B cell (primary cell): ENCODE results near the gene TMED10.

Experiments
- EZH2 ChIP-seq: IDR thresholded peaks from 2 replicates; pipeline ENCODE4 v1.6.1; 2012; ENCODE audit warnings: borderline replicate concordance, low read depth, mild to moderate bottlenecking, moderate library complexity, low read length; ENCODE audit not compliant: insufficient read depth, poor library complexity, severe bottlenecking
- TF ChIP-seq, protein P1 (sequence below): fragments of 200-600 bp; IDR thresholded peaks from one replicate; pipeline ENCODE4 v1.8.0; 2022; ENCODE audit warnings: antibody characterized with exemption, mild to moderate bottlenecking

- TF ChIP-seq, protein P1, sequence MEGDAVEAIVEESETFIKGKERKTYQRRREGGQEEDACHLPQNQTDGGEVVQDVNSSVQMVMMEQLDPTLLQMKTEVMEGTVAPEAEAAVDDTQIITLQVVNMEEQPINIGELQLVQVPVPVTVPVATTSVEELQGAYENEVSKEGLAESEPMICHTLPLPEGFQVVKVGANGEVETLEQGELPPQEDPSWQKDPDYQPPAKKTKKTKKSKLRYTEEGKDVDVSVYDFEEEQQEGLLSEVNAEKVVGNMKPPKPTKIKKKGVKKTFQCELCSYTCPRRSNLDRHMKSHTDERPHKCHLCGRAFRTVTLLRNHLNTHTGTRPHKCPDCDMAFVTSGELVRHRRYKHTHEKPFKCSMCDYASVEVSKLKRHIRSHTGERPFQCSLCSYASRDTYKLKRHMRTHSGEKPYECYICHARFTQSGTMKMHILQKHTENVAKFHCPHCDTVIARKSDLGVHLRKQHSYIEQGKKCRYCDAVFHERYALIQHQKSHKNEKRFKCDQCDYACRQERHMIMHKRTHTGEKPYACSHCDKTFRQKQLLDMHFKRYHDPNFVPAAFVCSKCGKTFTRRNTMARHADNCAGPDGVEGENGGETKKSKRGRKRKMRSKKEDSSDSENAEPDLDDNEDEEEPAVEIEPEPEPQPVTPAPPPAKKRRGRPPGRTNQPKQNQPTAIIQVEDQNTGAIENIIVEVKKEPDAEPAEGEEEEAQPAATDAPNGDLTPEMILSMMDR = no peak
- no peak for TF ChIP-seq EZH2
These were observed 20.9 kb upstream of the TMED10 start for GRCh38 chr14:75197338-75197737.
